Astrocyte (in vitro differentiated cells and primary cell): ENCODE results near the gene SLC6A12. TPM values are rescaled to one million over a fixed set of nuclear protein-coding genes. Genes with fewer than 3 reads are reported as not detected.

Experiments used
- DNase-seq: peaks from one replicate; pipeline ENCODE4 v3.0.0-alpha.2; 2010; ENCODE audit warnings: low read depth
- FAIRE-seq: peaks from 2 replicates; lab custom pipeline; 2011; peaks lifted over from hg19 to GRCh38; lab: Jason Lieb, UNC
- H2AFZ ChIP-seq: 2 replicates; pipeline ENCODE4 v1.6.0; 2012; ENCODE audit warnings: low read depth, low read length, inconsistent platforms
- H3K27ac ChIP-seq: 2 replicates; pipeline ENCODE4 v1.5.1; 2011; ENCODE audit warnings: low read depth, low read length, inconsistent platforms
- H3K27me3 ChIP-seq: 2 replicates; pipeline ENCODE4 v1.6.0; 2011; ENCODE audit warnings: low read length, inconsistent platforms; ENCODE audit not compliant: insufficient read depth
- H3K36me3 ChIP-seq: 2 replicates; pipeline ENCODE4 v1.5.1; 2011; ENCODE audit warnings: low read length, inconsistent platforms; ENCODE audit not compliant: insufficient read depth
- H3K4me1 ChIP-seq: 2 replicates; pipeline ENCODE4 v1.5.1; 2011; ENCODE audit warnings: low read length, inconsistent platforms; ENCODE audit not compliant: insufficient read depth
- H3K4me2 ChIP-seq: 2 replicates; pipeline ENCODE4 v1.6.0; 2012; ENCODE audit warnings: low read length, inconsistent platforms
- H3K4me3 ChIP-seq: 2 replicates; pipeline ENCODE4 v1.5.1; 2011; ENCODE audit warnings: low read depth, mild to moderate bottlenecking, low read length, inconsistent platforms; ENCODE audit not compliant: insufficient read depth
- H3K79me2 ChIP-seq: 2 replicates; pipeline ENCODE4 v1.6.0; 2012; ENCODE audit warnings: mild to moderate bottlenecking, low read length, inconsistent platforms; ENCODE audit not compliant: insufficient read depth
- H3K9ac ChIP-seq: 2 replicates; pipeline ENCODE4 v1.6.0; 2012; ENCODE audit warnings: mild to moderate bottlenecking, low read length, inconsistent platforms
- H3K9me3 ChIP-seq: 2 replicates; pipeline ENCODE4 v1.5.1; 2012; ENCODE audit warnings: low read depth, mild to moderate bottlenecking, low read length, inconsistent platforms; ENCODE audit not compliant: insufficient read depth
- H4K20me1 ChIP-seq: 2 replicates; pipeline ENCODE4 v1.6.0; 2012; ENCODE audit warnings: low read length, inconsistent platforms; ENCODE audit not compliant: insufficient read depth
- H3K27ac Mint-ChIP-seq: one replicate; pipeline ENCODE4 v1.8.0; 2021; ENCODE audit warnings: mild to moderate bottlenecking, mixed read lengths; ENCODE audit not compliant: unreplicated experiment
- H3K27me3 Mint-ChIP-seq: one replicate; pipeline ENCODE4 v1.8.0; 2021; ENCODE audit warnings: low read depth, mixed read lengths; ENCODE audit not compliant: unreplicated experiment
- H3K36me3 Mint-ChIP-seq: one replicate; pipeline ENCODE4 v1.8.0; 2021; ENCODE audit warnings: low read depth, mixed read lengths; ENCODE audit not compliant: unreplicated experiment
- H3K4me1 Mint-ChIP-seq: one replicate; pipeline ENCODE4 v1.8.0; 2021; ENCODE audit warnings: low read depth, mixed read lengths; ENCODE audit not compliant: unreplicated experiment
- H3K4me3 Mint-ChIP-seq: one replicate; pipeline ENCODE4 v1.8.0; 2021; ENCODE audit warnings: mild to moderate bottlenecking, moderate library complexity, mixed read lengths; ENCODE audit not compliant: unreplicated experiment
- H3K9me3 Mint-ChIP-seq: one replicate; pipeline ENCODE4 v1.8.0; 2021; ENCODE audit warnings: mild to moderate bottlenecking, mixed read lengths; ENCODE audit not compliant: unreplicated experiment
- CTCF ChIP-seq: IDR thresholded peaks from 2 replicates; pipeline ENCODE4 v1.5.1; 2011; ENCODE audit warnings: low read depth, mild to moderate bottlenecking, inconsistent platforms, low read length, moderate library complexity; ENCODE audit not compliant: insufficient read depth
- EZH2 ChIP-seq: IDR thresholded peaks from 2 replicates; pipeline ENCODE4 v1.6.1; 2012; ENCODE audit warnings: mild to moderate bottlenecking, low read length, inconsistent platforms; ENCODE audit not compliant: insufficient read depth
- total RNA-seq: library from RNA; stranded (reverse); gene quantifications from 2 replicates; pipeline ENCODE4 v1.2.1, GENCODE V29; 2021

Gene SLC6A12
- total RNA-seq, 1 donor from 2014 or later: 3.0 TPM

GRCh38 chr12:179885-180284, 34.1 kb downstream of the SLC6A12 start:
- TF ChIP-seq CTCF (no peak), EZH2 (no peak)
- no peaks in the 10 kb centered on the region for H3K79me2 ChIP-seq
- no peak overlapping the region for H3K4me3 ChIP-seq
- Mint-ChIP-seq H3K27ac (no peak overlapping the region), H3K9me3 (peaks cover 3% of the 10 kb centered on the region), H3K4me1 (peaks cover 58% of the 10 kb centered on the region), H3K27me3 (no peaks in the 10 kb centered on the region), H3K4me3 (peak overlapping the region; percentile 23), H3K36me3 (no peaks in the 10 kb centered on the region)
- DNase-seq (no peak), FAIRE-seq (no peak)
- H3K36me3 ChIP-seq: no peaks in the 10 kb centered on the region
- peaks cover 43% of the 10 kb centered on the region for H3K4me1 ChIP-seq
- no peak overlapping the region for H3K27ac ChIP-seq
- no peaks in the 10 kb centered on the region for H3K9me3 ChIP-seq
- no peak overlapping the region for H3K4me2 ChIP-seq
- H4K20me1 ChIP-seq: no peaks in the 10 kb centered on the region
- H3K9ac ChIP-seq: no peak overlapping the region
- H2AFZ ChIP-seq: no peak overlapping the region
- no peaks in the 10 kb centered on the region for H3K27me3 ChIP-seq

- Mint-ChIP-seq H3K27ac (no peak overlapping the region), H3K9me3 (peaks cover 3% of the 10 kb centered on the region), H3K4me1 (peaks cover 58% of the 10 kb centered on the region), H3K27me3 (no peaks in the 10 kb centered on the region), H3K36me3 (no peaks in the 10 kb centered on the region), H3K4me3 (no peak overlapping the region)
- TF ChIP-seq EZH2: no peak
- TF ChIP-seq CTCF: no peak
- FAIRE-seq: no peak
- H3K4me2 ChIP-seq: no peak overlapping the region
- no peaks in the 10 kb centered on the region for H3K79me2 ChIP-seq
- no peak overlapping the region for H3K4me3 ChIP-seq
- no peak overlapping the region for H2AFZ ChIP-seq
- H3K36me3 ChIP-seq: no peaks in the 10 kb centered on the region
- no peak overlapping the region for H3K9ac ChIP-seq
- no peaks in the 10 kb centered on the region for H4K20me1 ChIP-seq
- DNase-seq: no peak
- no peak overlapping the region for H3K27ac ChIP-seq
- H3K27me3 ChIP-seq: no peaks in the 10 kb centered on the region
- no peaks in the 10 kb centered on the region for H3K9me3 ChIP-seq
- H3K4me1 ChIP-seq: peaks cover 43% of the 10 kb centered on the region
Observed at GRCh38 chr12:179131-179884, 34.6 kb downstream of the SLC6A12 start.

- Histone ChIP-seq H2AFZ (no peak overlapping the region), H3K79me2 (no peaks in the 10 kb centered on the region), H3K9me3 (no peaks in the 10 kb centered on the region), H4K20me1 (no peaks in the 10 kb centered on the region), H3K36me3 (no peaks in the 10 kb centered on the region), H3K27me3 (no peaks in the 10 kb centered on the region), H3K4me1 (peaks cover 43% of the 10 kb centered on the region), H3K4me3 (no peak overlapping the region), H3K9ac (no peak overlapping the region), H3K4me2 (no peak overlapping the region), H3K27ac (no peak overlapping the region)
- no peak for DNase-seq
- peaks cover 58% of the 10 kb centered on the region for H3K4me1 Mint-ChIP-seq
- no peak overlapping the region for H3K27ac Mint-ChIP-seq
- TF ChIP-seq EZH2: no peak
- no peak for TF ChIP-seq CTCF
- no peak for FAIRE-seq
- peaks cover 3% of the 10 kb centered on the region for H3K9me3 Mint-ChIP-seq
- H3K27me3 Mint-ChIP-seq: no peaks in the 10 kb centered on the region
- H3K36me3 Mint-ChIP-seq: no peaks in the 10 kb centered on the region
- H3K4me3 Mint-ChIP-seq: no peak overlapping the region
Observed at GRCh38 chr12:178829-179109, 35.2 kb downstream of the SLC6A12 start.
